ENCODE measurements around the gene SLC17A9.

Gene SLC17A9

GRCh38 chr20:62983210-62983609, 30.7 kb downstream of the SLC17A9 start:
- no peak overlapping the region for H3K27ac ChIP-seq (ENCODE audit: low read depth, low read length)
- WGBS, result 86% methylated on average over 6 of the region's 6 CpGs
- no peak overlapping the region for H3K4me3 ChIP-seq (ENCODE audit: low read length)
- peaks cover 7% of the 10 kb centered on the region for H3K4me1 ChIP-seq (ENCODE audit: insufficient read depth, low read length)
- no peak overlapping the region for H3K9ac ChIP-seq (ENCODE audit: low read depth, low read length)
- H3K36me3 ChIP-seq (ENCODE audit: insufficient read depth, low read length), result no peaks in the 10 kb centered on the region
- peaks cover 7% of the 10 kb centered on the region; the same call in 1 of the 2 replicates for H3K27me3 ChIP-seq (ENCODE audit: insufficient read depth, low read length)
- H3K9me3 ChIP-seq (ENCODE audit: insufficient read depth, low read depth, low read length), result no peaks in the 10 kb centered on the region

- Histone ChIP-seq H3K27ac (ENCODE audit: low read depth, low read length) (no peak overlapping the region), H3K4me1 (ENCODE audit: insufficient read depth, low read length) (peaks cover 7% of the 10 kb centered on the region), H3K36me3 (ENCODE audit: insufficient read depth, low read length) (no peaks in the 10 kb centered on the region), H3K9me3 (ENCODE audit: insufficient read depth, low read depth, low read length) (no peaks in the 10 kb centered on the region), H3K9ac (ENCODE audit: low read depth, low read length) (no peak overlapping the region), H3K27me3 (ENCODE audit: insufficient read depth, low read length) (peaks cover 2% of the 10 kb centered on the region; the same call in 1 of the 2 replicates), H3K4me3 (ENCODE audit: low read length) (no peak overlapping the region)
- WGBS, result 86% methylated on average over 18 of the region's 18 CpGs
Observed at GRCh38 chr20:62984666-62985443, 32.3 kb downstream of the SLC17A9 start.

DNA sequence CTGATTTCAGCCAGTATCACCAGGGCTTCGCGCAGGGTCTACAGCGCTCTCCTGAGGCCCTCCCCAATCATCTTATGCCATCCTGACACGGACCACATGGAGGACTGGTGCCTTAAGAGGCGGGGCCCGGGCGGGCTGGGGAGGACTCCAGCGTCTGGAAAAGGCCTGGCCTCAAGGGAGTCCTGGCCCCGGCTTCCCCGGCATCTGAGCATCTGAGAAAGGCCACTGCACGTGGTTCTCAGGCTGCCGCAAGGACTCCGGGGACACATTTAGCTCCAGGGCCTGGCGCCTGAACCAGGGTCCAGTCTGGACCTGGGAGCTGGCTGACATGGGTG, 32.9 kb downstream of the SLC17A9 start:
- WGBS, result 88% methylated on average over 14 of the region's 14 CpGs
- Histone ChIP-seq H3K9me3 (ENCODE audit: insufficient read depth, low read depth, low read length) (no peaks in the 10 kb centered on the region), H3K36me3 (ENCODE audit: insufficient read depth, low read length) (no peaks in the 10 kb centered on the region), H3K9ac (ENCODE audit: low read depth, low read length) (no peak overlapping the region), H3K27me3 (ENCODE audit: insufficient read depth, low read length) (no peaks in the 10 kb centered on the region), H3K27ac (ENCODE audit: low read depth, low read length) (no peak overlapping the region), H3K4me3 (ENCODE audit: low read length) (no peak overlapping the region), H3K4me1 (ENCODE audit: insufficient read depth, low read length) (peaks cover 7% of the 10 kb centered on the region)

GRCh38 chr20:62986257-62986800, 33.8 kb downstream of the SLC17A9 start:
- H3K4me1 ChIP-seq (ENCODE audit: insufficient read depth, low read length), result peaks cover 7% of the 10 kb centered on the region
- H3K27ac ChIP-seq (ENCODE audit: low read depth, low read length), result no peak overlapping the region
- no peaks in the 10 kb centered on the region for H3K27me3 ChIP-seq (ENCODE audit: insufficient read depth, low read length)
- no peak overlapping the region for H3K4me3 ChIP-seq (ENCODE audit: low read length)
- H3K9me3 ChIP-seq (ENCODE audit: insufficient read depth, low read depth, low read length), result no peaks in the 10 kb centered on the region
- 69% methylated on average over 6 of the region's 6 CpGs for WGBS
- H3K9ac ChIP-seq (ENCODE audit: low read depth, low read length), result no peak overlapping the region
- no peaks in the 10 kb centered on the region for H3K36me3 ChIP-seq (ENCODE audit: insufficient read depth, low read length)

DNA sequence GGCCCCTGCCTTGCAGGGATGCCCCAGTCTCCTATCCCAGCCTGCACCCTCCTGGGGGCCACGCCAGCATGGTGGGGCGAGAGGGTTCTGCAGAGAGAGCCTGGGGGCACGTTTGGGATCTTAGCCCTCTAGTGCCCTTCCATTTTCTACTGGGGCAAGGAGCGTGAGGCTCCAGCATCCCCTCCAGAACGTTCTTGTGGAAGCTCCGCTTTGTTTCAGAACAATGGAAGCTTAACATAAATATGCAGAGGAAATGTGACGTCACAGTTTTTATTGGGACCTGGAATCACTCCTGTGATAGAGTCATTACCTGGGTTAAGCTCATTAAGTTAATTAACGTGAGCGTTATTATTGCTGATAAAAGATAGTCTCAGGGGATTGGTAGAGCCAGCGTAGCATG, 34.6 kb downstream of the SLC17A9 start:
- Histone ChIP-seq H3K27me3 (ENCODE audit: insufficient read depth, low read length) (no peaks in the 10 kb centered on the region), H3K27ac (ENCODE audit: low read depth, low read length) (no peak overlapping the region), H3K9me3 (ENCODE audit: insufficient read depth, low read depth, low read length) (no peaks in the 10 kb centered on the region), H3K4me3 (ENCODE audit: low read length) (no peak overlapping the region), H3K9ac (ENCODE audit: low read depth, low read length) (peak overlapping the region; percentile 44; the same call in 1 of the 2 replicates), H3K36me3 (ENCODE audit: insufficient read depth, low read length) (no peaks in the 10 kb centered on the region), H3K4me1 (ENCODE audit: insufficient read depth, low read length) (peaks cover 7% of the 10 kb centered on the region)
- 69% methylated on average over 10 of the region's 10 CpGs for WGBS

- 86% methylated on average over 11 of the region's 11 CpGs for WGBS
- no peak overlapping the region for H3K4me3 ChIP-seq (ENCODE audit: low read length)
- no peaks in the 10 kb centered on the region for H3K9me3 ChIP-seq (ENCODE audit: insufficient read depth, low read depth, low read length)
- no peak overlapping the region for H3K27ac ChIP-seq (ENCODE audit: low read depth, low read length)
- H3K9ac ChIP-seq (ENCODE audit: low read depth, low read length), result no peak overlapping the region
- peaks cover 7% of the 10 kb centered on the region for H3K4me1 ChIP-seq (ENCODE audit: insufficient read depth, low read length)
- no peaks in the 10 kb centered on the region for H3K36me3 ChIP-seq (ENCODE audit: insufficient read depth, low read length)
- H3K27me3 ChIP-seq (ENCODE audit: insufficient read depth, low read length), result no peaks in the 10 kb centered on the region
Observed at GRCh38 chr20:62989201-62989601, 36.7 kb downstream of the SLC17A9 start.

DNA sequence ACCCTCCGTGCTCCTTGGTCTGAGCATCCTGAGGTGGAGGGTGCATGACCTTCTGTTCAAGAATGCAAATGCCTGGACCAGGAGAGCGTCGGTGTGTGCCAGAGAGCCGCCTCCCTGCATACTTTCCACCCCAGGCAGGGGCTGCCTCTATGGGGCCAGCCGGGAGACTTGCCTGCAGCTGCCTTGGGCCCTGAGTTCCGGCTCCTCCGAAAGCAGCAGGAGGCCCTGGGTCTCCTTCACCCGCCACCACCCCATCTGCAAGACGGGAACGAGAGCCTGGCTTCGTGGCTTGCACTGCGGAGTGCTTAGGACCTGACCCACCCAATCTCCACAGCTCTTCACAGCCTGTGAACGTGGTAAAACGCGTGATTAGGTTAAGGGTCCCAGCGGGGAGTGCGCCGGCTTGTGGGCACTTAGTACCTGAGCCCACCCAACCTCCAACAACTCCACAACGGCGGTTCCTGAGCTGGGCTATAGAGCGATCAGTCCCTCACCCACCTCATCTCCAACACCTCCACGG, 37.9 kb downstream of the SLC17A9 start:
- Histone ChIP-seq H3K9ac (ENCODE audit: low read depth, low read length) (no peak overlapping the region), H3K9me3 (ENCODE audit: insufficient read depth, low read depth, low read length) (no peaks in the 10 kb centered on the region), H3K4me3 (ENCODE audit: low read length) (no peak overlapping the region), H3K4me1 (ENCODE audit: insufficient read depth, low read length) (peaks cover 7% of the 10 kb centered on the region), H3K27me3 (ENCODE audit: insufficient read depth, low read length) (0 out of 2 replicates have a peak, but pooled peaks cover under 1% of the 10 kb centered on the region), H3K27ac (ENCODE audit: low read depth, low read length) (no peak overlapping the region), H3K36me3 (ENCODE audit: insufficient read depth, low read length) (no peaks in the 10 kb centered on the region)
- WGBS, result 84% methylated on average over 22 of the region's 22 CpGs

- no peaks in the 10 kb centered on the region for H3K36me3 ChIP-seq (ENCODE audit: insufficient read depth, low read length)
- no peaks in the 10 kb centered on the region for H3K9me3 ChIP-seq (ENCODE audit: insufficient read depth, low read depth, low read length)
- no peak overlapping the region for H3K4me3 ChIP-seq (ENCODE audit: low read length)
- H3K27me3 ChIP-seq (ENCODE audit: insufficient read depth, low read length), result peaks cover 6% of the 10 kb centered on the region; the same call in 1 of the 2 replicates
- peaks cover 7% of the 10 kb centered on the region for H3K4me1 ChIP-seq (ENCODE audit: insufficient read depth, low read length)
- WGBS, result 82% methylated on average over 13 of the region's 13 CpGs
- H3K27ac ChIP-seq (ENCODE audit: low read depth, low read length), result no peak overlapping the region
- H3K9ac ChIP-seq (ENCODE audit: low read depth, low read length), result no peak overlapping the region
Observed at GRCh38 chr20:62991196-62991807, 38.8 kb downstream of the SLC17A9 start.

GRCh38 chr20:62991863-62992262, 39.4 kb downstream of the SLC17A9 start:
- 86% methylated on average over 6 of the region's 6 CpGs for WGBS
- Histone ChIP-seq H3K4me1 (ENCODE audit: insufficient read depth, low read length) (peaks cover 4% of the 10 kb centered on the region), H3K4me3 (ENCODE audit: low read length) (no peak overlapping the region), H3K27me3 (ENCODE audit: insufficient read depth, low read length) (peaks cover 6% of the 10 kb centered on the region; the same call in 1 of the 2 replicates), H3K27ac (ENCODE audit: low read depth, low read length) (no peak overlapping the region), H3K36me3 (ENCODE audit: insufficient read depth, low read length) (no peaks in the 10 kb centered on the region), H3K9ac (ENCODE audit: low read depth, low read length) (no peak overlapping the region), H3K9me3 (ENCODE audit: insufficient read depth, low read depth, low read length) (no peaks in the 10 kb centered on the region)

GRCh38 chr20:62993856-62994494, 41.5 kb downstream of the SLC17A9 start:
- peaks cover 4% of the 10 kb centered on the region; the same call in 1 of the 2 replicates for H3K4me1 ChIP-seq (ENCODE audit: insufficient read depth, low read length)
- H3K36me3 ChIP-seq (ENCODE audit: insufficient read depth, low read length), result no peaks in the 10 kb centered on the region
- H3K27me3 ChIP-seq (ENCODE audit: insufficient read depth, low read length), result peaks cover 21% of the 10 kb centered on the region
- no peak overlapping the region for H3K27ac ChIP-seq (ENCODE audit: low read depth, low read length)
- H3K4me3 ChIP-seq (ENCODE audit: low read length), result no peak overlapping the region
- no peak overlapping the region for H3K9ac ChIP-seq (ENCODE audit: low read depth, low read length)
- 94% methylated on average over 23 of the region's 23 CpGs for WGBS
- H3K9me3 ChIP-seq (ENCODE audit: insufficient read depth, low read depth, low read length), result no peaks in the 10 kb centered on the region

GRCh38 chr20:62994869-62995281, 42.4 kb downstream of the SLC17A9 start:
- peaks cover 4% of the 10 kb centered on the region; the same call in 1 of the 2 replicates for H3K4me1 ChIP-seq (ENCODE audit: insufficient read depth, low read length)
- no peaks in the 10 kb centered on the region for H3K36me3 ChIP-seq (ENCODE audit: insufficient read depth, low read length)
- no peak overlapping the region for H3K4me3 ChIP-seq (ENCODE audit: low read length)
- H3K27ac ChIP-seq (ENCODE audit: low read depth, low read length), result no peak overlapping the region
- H3K27me3 ChIP-seq (ENCODE audit: insufficient read depth, low read length), result peaks cover 30% of the 10 kb centered on the region
- H3K9ac ChIP-seq (ENCODE audit: low read depth, low read length), result no peak overlapping the region
- 80% methylated on average over 19 of the region's 19 CpGs for WGBS
- H3K9me3 ChIP-seq (ENCODE audit: insufficient read depth, low read depth, low read length), result no peaks in the 10 kb centered on the region
